WTC11 (cell line): ENCODE results near the gene SNRPD2. TPM values are rescaled to one million over a fixed set of nuclear protein-coding genes. Genes with fewer than 3 reads are reported as not detected.
A peak's percentile ranks its signal among the peaks of the same experiment; 100 is the strongest.

Source experiments
- ATF6 ChIP-seq: sonication (generic); formaldehyde crosslinking; IDR thresholded peaks from 2 replicates; pipeline ENCODE4 v1.8.1; 2023; ENCODE audit warnings: mild to moderate bottlenecking, missing genetic modification reagents
- CREB1 ChIP-seq: sonication (generic); formaldehyde crosslinking; IDR thresholded peaks from 2 replicates; pipeline ENCODE4 v1.8.0; 2023; ENCODE audit warnings: mild to moderate bottlenecking, missing genetic modification reagents
- E2F5 ChIP-seq: sonication (generic); formaldehyde crosslinking; IDR thresholded peaks from 2 replicates; pipeline ENCODE4 v1.8.1; 2022; ENCODE audit warnings: mild to moderate bottlenecking, moderate library complexity, missing genetic modification reagents
- ETV6 ChIP-seq: sonication (generic); formaldehyde crosslinking; IDR thresholded peaks from 2 replicates; pipeline ENCODE4 v1.8.1; 2022; ENCODE audit warnings: mild to moderate bottlenecking, missing genetic modification reagents
- FOXJ3 ChIP-seq: sonication (generic); formaldehyde crosslinking; IDR thresholded peaks from 2 replicates; pipeline ENCODE4 v1.9.0; 2021; ENCODE audit warnings: missing genetic modification reagents, mild to moderate bottlenecking, borderline replicate concordance
- FOXK1 ChIP-seq: sonication (generic); formaldehyde crosslinking; IDR thresholded peaks from 2 replicates; pipeline ENCODE4 v1.8.0; 2022; ENCODE audit warnings: mild to moderate bottlenecking, moderate library complexity, missing genetic modification reagents
- FOXP1 ChIP-seq: sonication (generic); formaldehyde crosslinking; IDR thresholded peaks from 2 replicates; pipeline ENCODE4 v1.8.0; 2022; ENCODE audit warnings: missing genetic modification reagents, mild to moderate bottlenecking, moderate library complexity, borderline replicate concordance
- HMGA2 ChIP-seq: fragments of 250-450 bp; sonication (Bioruptor Pico); IDR thresholded peaks from 2 replicates; pipeline ENCODE4 v1.4.0; 2021; ENCODE audit warnings: mild to moderate bottlenecking, moderate library complexity
- IRF2 ChIP-seq: sonication (generic); formaldehyde crosslinking; IDR thresholded peaks from 2 replicates; pipeline ENCODE4 v1.8.0; 2022; ENCODE audit warnings: low read depth, missing genetic modification reagents, borderline replicate concordance
- JAZF1 ChIP-seq: fragments of 250-450 bp; sonication (Bioruptor Pico); IDR thresholded peaks from 2 replicates; pipeline ENCODE4 v1.9.0; 2021; ENCODE audit warnings: moderate library complexity, mild to moderate bottlenecking, inconsistent platforms
- JUN ChIP-seq: sonication (generic); formaldehyde crosslinking; IDR thresholded peaks from 2 replicates; pipeline ENCODE4 v1.8.0; 2023; ENCODE audit warnings: mild to moderate bottlenecking, missing genetic modification reagents
- KAT7 ChIP-seq: sonication (generic); formaldehyde crosslinking; IDR thresholded peaks from 2 replicates; pipeline ENCODE4 v1.8.1; 2023; ENCODE audit warnings: missing genetic modification reagents, mild to moderate bottlenecking, borderline replicate concordance
- RELA ChIP-seq: sonication (generic); formaldehyde crosslinking; IDR thresholded peaks from 2 replicates; pipeline ENCODE4 v1.8.1; 2022; ENCODE audit warnings: missing genetic modification reagents, mild to moderate bottlenecking, borderline replicate concordance
- RORB ChIP-seq: fragments of 250-450 bp; sonication (Bioruptor Pico); IDR thresholded peaks from 2 replicates; pipeline ENCODE4 v1.9.0; 2021; ENCODE audit warnings: mild to moderate bottlenecking
- TEAD4 ChIP-seq: sonication (generic); formaldehyde crosslinking; IDR thresholded peaks from 2 replicates; pipeline ENCODE4 v1.8.0; 2022; ENCODE audit warnings: mild to moderate bottlenecking, missing genetic modification reagents
- ZBTB21 ChIP-seq: sonication (generic); formaldehyde crosslinking; IDR thresholded peaks from 2 replicates; pipeline ENCODE4 v1.8.1; 2023; ENCODE audit warnings: mild to moderate bottlenecking, missing genetic modification reagents, borderline replicate concordance
- ZNF138 ChIP-seq: sonication (generic); formaldehyde crosslinking; conservative IDR thresholded peaks from 2 replicates; pipeline ENCODE4 v1.8.1; 2022; ENCODE audit warnings: mild to moderate bottlenecking, moderate library complexity, missing genetic modification reagents
- ZNF219 ChIP-seq: sonication (generic); formaldehyde crosslinking; IDR thresholded peaks from 2 replicates; pipeline ENCODE4 v1.8.0; 2023; ENCODE audit warnings: missing genetic modification reagents, mild to moderate bottlenecking, borderline replicate concordance
- ZNF416 ChIP-seq: fragments of 250-450 bp; sonication (Bioruptor Pico); IDR thresholded peaks from 2 replicates; pipeline ENCODE4 v1.9.0; 2021; ENCODE audit warnings: mild to moderate bottlenecking, inconsistent platforms
- ZNF425 ChIP-seq: fragments of 250-450 bp; sonication (Bioruptor Pico); conservative IDR thresholded peaks from 2 replicates; pipeline ENCODE4 v1.9.0; 2021; ENCODE audit warnings: mild to moderate bottlenecking
- total RNA-seq: library from RNA; stranded (reverse); gene quantifications from 3 replicates; pipeline ENCODE4 v1.2.3, GENCODE V29; 2021
- TF ChIP-seq, protein P1 (sequence below): sonication (generic); formaldehyde crosslinking; IDR thresholded peaks from 2 replicates; pipeline ENCODE4 v1.8.1; 2023; ENCODE audit warnings: mild to moderate bottlenecking, missing genetic modification reagents, borderline replicate concordance
- TF ChIP-seq, protein P2 (sequence below): sonication (generic); formaldehyde crosslinking; conservative IDR thresholded peaks from 2 replicates; pipeline ENCODE4 v1.8.1; 2023; ENCODE audit warnings: mild to moderate bottlenecking, low read depth, missing genetic modification reagents, moderate library complexity
- TF ChIP-seq, protein P3 (sequence below): sonication (generic); formaldehyde crosslinking; IDR thresholded peaks from 2 replicates; pipeline ENCODE4 v1.8.0; 2022; ENCODE audit warnings: missing genetic modification reagents

The SNRPD2 gene
- total RNA-seq, 1 experiment from 2014 or later, result 739 TPM

DNA sequence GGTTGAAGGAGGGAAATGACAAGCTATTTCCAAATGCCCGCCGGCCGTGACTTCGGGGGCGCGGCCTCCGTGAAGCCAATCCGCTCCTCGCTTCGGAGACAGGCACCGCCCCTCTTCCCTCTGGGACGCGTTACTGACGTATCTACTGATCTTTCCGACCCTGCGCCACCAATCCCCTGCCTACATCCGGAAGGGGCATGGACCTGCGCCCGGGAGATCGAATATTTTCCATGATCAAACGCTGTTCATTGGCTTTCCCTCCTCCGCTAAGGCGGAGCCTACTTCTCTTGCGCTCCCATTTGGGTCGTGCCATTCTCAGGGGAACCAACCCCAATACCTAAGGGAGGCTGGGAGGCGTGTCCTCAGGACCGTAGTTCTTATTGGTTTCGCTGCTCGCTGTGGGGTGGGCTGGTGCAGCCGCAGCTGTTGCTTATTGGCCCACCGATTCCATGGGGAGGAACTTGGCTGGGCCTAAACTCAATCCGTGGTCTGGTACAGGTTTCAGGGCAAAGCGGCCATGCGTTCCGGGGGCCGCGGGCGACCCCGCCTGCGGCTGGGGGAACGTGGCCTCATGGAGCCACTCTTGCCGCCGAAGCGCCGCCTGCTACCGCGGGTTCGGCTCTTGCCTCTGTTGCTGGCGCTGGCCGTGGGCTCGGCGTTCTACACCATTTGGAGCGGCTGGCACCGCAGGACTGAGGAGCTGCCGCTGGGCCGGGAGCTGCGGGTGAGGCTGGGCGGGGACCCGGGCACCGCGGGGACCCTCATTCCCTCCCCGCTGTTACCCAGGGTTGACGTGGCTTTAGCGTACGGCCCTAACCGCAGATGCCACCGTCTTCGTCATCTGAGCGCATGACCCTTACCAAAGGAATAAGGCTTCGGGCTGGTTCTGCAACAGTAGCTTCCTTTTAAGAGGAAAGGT lies 693 bp upstream of the SNRPD2 start, which contains the start of gene QPCTL (continued):
- TF ChIP-seq, protein P1, sequence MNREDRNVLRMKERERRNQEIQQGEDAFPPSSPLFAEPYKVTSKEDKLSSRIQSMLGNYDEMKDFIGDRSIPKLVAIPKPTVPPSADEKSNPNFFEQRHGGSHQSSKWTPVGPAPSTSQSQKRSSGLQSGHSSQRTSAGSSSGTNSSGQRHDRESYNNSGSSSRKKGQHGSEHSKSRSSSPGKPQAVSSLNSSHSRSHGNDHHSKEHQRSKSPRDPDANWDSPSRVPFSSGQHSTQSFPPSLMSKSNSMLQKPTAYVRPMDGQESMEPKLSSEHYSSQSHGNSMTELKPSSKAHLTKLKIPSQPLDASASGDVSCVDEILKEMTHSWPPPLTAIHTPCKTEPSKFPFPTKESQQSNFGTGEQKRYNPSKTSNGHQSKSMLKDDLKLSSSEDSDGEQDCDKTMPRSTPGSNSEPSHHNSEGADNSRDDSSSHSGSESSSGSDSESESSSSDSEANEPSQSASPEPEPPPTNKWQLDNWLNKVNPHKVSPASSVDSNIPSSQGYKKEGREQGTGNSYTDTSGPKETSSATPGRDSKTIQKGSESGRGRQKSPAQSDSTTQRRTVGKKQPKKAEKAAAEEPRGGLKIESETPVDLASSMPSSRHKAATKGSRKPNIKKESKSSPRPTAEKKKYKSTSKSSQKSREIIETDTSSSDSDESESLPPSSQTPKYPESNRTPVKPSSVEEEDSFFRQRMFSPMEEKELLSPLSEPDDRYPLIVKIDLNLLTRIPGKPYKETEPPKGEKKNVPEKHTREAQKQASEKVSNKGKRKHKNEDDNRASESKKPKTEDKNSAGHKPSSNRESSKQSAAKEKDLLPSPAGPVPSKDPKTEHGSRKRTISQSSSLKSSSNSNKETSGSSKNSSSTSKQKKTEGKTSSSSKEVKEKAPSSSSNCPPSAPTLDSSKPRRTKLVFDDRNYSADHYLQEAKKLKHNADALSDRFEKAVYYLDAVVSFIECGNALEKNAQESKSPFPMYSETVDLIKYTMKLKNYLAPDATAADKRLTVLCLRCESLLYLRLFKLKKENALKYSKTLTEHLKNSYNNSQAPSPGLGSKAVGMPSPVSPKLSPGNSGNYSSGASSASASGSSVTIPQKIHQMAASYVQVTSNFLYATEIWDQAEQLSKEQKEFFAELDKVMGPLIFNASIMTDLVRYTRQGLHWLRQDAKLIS, result no peak
- TF ChIP-seq HMGA2 (CRISPR knock-in tag), result no peak
- TF ChIP-seq ETV6 (CRISPR knock-in tag), result peak; percentile 85
- no peak for TF ChIP-seq ZBTB21 (CRISPR knock-in tag)
- no peak for TF ChIP-seq TEAD4 (CRISPR knock-in tag)
- no peak for TF ChIP-seq E2F5 (CRISPR knock-in tag)
- TF ChIP-seq ATF6, result no peak
- TF ChIP-seq IRF2 (CRISPR knock-in tag), result no peak
- peak; percentile 55; the same call in 1 of the 2 replicates for TF ChIP-seq ZNF416
- 0 out of 2 replicates have a peak, but pooled peaks have one; percentile 17 for TF ChIP-seq RELA (CRISPR knock-in tag)
- 0 out of 2 replicates have a peak, but pooled peaks have one; percentile 8 for TF ChIP-seq FOXK1 (CRISPR knock-in tag)
- TF ChIP-seq FOXP1, result peak; percentile 48; the same call in 1 of the 2 replicates
- TF ChIP-seq ZNF138 (CRISPR knock-in tag), result no peak
- no peak for TF ChIP-seq RORB (CRISPR knock-in tag)
- TF ChIP-seq ZNF219, result no peak
- 0 out of 2 replicates have a peak, but pooled peaks have one; percentile 23 for TF ChIP-seq CREB1 (CRISPR knock-in tag)
- 0 out of 2 replicates have a peak, but pooled peaks have one; percentile 69 for TF ChIP-seq KAT7 (CRISPR knock-in tag)
- no peak for TF ChIP-seq FOXJ3
- TF ChIP-seq JAZF1, result no peak
- TF ChIP-seq ZNF425, result no peak
- TF ChIP-seq, protein P2, sequence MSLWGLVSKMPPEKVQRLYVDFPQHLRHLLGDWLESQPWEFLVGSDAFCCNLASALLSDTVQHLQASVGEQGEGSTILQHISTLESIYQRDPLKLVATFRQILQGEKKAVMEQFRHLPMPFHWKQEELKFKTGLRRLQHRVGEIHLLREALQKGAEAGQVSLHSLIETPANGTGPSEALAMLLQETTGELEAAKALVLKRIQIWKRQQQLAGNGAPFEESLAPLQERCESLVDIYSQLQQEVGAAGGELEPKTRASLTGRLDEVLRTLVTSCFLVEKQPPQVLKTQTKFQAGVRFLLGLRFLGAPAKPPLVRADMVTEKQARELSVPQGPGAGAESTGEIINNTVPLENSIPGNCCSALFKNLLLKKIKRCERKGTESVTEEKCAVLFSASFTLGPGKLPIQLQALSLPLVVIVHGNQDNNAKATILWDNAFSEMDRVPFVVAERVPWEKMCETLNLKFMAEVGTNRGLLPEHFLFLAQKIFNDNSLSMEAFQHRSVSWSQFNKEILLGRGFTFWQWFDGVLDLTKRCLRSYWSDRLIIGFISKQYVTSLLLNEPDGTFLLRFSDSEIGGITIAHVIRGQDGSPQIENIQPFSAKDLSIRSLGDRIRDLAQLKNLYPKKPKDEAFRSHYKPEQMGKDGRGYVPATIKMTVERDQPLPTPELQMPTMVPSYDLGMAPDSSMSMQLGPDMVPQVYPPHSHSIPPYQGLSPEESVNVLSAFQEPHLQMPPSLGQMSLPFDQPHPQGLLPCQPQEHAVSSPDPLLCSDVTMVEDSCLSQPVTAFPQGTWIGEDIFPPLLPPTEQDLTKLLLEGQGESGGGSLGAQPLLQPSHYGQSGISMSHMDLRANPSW (CRISPR knock-in tag), result no peak
- no peak for TF ChIP-seq JUN (CRISPR knock-in tag)
- TF ChIP-seq, protein P3, sequence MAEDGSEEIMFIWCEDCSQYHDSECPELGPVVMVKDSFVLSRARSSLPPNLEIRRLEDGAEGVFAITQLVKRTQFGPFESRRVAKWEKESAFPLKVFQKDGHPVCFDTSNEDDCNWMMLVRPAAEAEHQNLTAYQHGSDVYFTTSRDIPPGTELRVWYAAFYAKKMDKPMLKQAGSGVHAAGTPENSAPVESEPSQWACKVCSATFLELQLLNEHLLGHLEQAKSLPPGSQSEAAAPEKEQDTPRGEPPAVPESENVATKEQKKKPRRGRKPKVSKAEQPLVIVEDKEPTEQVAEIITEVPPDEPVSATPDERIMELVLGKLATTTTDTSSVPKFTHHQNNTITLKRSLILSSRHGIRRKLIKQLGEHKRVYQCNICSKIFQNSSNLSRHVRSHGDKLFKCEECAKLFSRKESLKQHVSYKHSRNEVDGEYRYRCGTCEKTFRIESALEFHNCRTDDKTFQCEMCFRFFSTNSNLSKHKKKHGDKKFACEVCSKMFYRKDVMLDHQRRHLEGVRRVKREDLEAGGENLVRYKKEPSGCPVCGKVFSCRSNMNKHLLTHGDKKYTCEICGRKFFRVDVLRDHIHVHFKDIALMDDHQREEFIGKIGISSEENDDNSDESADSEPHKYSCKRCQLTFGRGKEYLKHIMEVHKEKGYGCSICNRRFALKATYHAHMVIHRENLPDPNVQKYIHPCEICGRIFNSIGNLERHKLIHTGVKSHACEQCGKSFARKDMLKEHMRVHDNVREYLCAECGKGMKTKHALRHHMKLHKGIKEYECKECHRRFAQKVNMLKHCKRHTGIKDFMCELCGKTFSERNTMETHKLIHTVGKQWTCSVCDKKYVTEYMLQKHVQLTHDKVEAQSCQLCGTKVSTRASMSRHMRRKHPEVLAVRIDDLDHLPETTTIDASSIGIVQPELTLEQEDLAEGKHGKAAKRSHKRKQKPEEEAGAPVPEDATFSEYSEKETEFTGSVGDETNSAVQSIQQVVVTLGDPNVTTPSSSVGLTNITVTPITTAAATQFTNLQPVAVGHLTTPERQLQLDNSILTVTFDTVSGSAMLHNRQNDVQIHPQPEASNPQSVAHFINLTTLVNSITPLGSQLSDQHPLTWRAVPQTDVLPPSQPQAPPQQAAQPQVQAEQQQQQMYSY (CRISPR knock-in tag), result no peak
